Raji (cell line): ENCODE measurements around the gene PUS7.

Source experiments
- POLR2A ChIP-seq: IDR thresholded peaks from 2 replicates; pipeline ENCODE4 v1.6.1; 2011; ENCODE audit warnings: low read depth, low read length, control low read depth; ENCODE audit not compliant: insufficient read depth

The PUS7 gene

DNA sequence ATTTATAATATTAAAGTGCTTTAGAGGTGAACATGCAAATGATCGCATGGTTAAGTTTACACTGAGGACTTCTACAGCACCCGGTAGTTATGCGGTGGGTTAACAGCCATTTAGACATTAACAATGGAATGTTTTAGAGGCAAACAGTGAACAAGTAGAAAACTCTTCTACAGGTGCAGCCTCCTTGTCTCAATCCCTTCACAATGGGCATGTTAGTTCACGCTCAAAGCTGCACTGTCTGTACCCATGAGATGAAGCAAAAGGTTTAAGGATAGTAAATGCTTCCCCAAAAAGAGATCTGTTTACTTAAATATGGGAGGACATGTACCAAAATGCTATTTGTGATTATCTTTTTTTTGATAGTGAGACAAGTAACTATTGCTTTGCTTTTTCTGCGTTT lies 25.1 kb downstream of the PUS7 start:
- no peak for TF ChIP-seq POLR2A

DNA sequence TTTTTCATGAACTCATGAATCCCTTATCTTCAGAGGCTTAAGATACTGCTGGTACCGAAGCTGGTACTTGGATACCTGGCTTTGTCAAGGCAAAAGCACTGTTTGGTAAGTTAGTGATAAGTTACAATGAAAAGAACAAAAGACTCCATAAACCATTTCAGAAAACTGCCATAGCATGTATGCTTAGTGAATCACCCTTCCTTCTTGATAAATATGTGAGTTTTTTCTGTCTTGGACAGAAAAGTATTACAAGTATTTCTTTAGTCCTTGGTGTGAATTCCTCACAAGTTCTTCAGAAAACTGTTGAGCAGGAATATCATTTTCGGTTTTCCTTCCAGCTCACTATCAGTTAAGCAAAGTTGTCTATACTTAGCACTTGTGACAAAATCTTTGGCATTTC lies 25.6 kb downstream of the PUS7 start:
- TF ChIP-seq POLR2A = no peak

DNA sequence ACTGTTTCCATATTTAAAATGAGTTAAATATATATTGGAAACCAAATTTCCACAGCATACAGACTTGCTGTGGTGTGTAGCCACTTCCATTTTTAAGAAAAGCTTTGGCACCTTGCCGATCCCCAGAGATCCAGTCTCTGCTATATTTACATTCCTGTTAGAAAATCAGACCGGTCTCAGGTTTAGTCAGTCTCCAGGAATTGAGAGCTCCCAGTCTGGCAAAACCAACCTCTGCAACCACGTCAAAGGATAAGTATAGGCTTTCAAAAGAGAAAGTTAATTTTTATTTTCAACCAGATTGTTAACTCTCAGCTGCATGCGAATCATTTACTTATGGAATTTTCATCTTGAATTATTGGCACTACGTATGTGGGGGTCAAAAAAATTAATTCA lies 28.2 kb downstream of the PUS7 start:
- no peak for TF ChIP-seq POLR2A

GRCh38 chr7:105493196-105493922 lies 28.7 kb downstream of the PUS7 start:
- TF ChIP-seq POLR2A = no peak

GRCh38 chr7:105489409-105489808 lies 32.7 kb downstream of the PUS7 start:
- TF ChIP-seq POLR2A = no peak

DNA sequence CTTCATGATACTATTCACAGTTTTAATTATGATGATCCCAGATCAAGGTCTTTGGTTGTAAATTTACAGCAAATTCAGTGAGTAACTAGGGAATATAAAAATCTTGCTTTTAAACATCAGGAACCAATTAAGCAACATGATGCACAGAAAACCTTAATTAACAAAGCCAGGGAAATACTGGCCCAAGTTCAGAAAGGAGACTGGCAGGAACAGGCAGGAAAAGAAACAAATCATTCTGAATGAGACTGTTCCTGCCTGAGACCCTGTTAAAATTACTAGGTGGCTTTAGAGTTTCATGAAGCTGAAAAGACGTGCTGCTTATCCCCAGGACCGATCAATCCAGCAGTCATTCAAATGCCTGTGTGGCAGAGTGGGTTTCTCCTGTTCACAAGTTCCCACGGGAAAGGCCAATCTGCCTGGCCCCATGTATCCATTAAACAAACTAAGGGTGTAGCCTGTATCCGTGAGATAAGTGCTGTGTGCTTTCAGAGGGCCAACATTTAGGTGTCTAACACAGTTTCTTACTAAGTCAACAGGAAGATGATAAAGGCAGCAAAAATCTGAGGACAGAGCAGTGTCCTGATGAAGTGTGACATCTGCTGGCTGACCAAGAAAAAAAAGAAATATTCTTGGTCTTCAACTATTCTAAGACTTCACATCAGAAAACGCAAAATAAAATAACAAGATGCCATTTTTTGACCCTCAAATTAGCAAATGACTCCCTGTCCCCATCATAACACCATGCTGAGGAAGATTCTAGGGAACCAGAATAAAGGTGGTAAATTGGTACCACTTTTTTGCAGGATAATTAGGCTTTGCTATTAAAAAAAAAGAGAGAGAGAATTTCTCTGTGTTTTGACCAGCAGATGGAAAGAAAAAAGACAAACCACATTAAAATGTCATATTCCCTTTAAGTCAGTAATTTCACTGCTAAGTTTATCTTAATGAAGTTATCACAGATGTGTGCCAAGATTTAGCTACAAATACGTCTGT lies 34.2 kb downstream of the PUS7 start:
- TF ChIP-seq POLR2A = no peak

GRCh38 chr7:105480931-105481330 lies 41.1 kb downstream of the PUS7 start:
- TF ChIP-seq POLR2A = no peak

GRCh38 chr7:105478606-105479005 lies 43.5 kb downstream of the PUS7 start:
- no peak for TF ChIP-seq POLR2A

DNA sequence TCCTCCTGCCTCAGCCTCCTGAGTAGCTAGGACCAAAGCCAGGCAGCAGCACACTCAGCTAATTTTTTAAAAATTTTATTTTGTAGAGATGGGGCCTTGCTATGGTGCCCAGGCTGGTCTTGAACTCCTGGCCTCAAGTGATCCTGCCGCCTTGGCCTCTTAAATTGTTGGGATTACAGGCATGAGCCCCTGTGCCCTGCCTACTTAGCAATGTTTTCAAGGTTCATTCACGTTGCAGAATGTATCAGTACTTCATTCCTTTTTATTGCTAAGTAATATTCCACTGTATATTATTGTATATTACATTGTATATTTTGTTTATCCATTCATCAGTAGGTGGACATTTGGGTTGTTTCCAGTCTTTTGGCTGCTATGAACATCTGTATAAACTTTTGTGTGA lies 44.2 kb downstream of the PUS7 start:
- TF ChIP-seq POLR2A = no peak

DNA sequence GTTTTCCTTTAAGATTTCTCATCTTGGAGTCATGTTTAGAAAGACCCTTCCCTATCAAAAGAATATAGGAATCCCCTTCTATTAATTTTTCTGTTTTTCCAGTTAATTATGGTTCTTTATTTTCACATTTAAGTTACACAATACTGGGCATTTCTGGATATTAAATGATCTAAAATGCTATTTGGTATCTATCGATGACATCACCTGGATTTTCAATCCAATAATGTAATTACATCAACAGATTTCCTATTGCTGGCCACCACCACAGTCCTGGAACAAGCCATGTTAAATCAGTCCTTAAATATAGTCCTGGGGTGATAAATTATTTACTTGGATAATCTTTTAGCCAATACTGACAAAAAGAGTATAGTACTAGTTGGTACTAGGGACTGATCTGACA lies 48.0 kb downstream of the PUS7 start:
- no peak for TF ChIP-seq POLR2A

- no peak for TF ChIP-seq POLR2A
Measured at GRCh38 chr7:105473163-105473562, 48.9 kb downstream of the PUS7 start.

DNA sequence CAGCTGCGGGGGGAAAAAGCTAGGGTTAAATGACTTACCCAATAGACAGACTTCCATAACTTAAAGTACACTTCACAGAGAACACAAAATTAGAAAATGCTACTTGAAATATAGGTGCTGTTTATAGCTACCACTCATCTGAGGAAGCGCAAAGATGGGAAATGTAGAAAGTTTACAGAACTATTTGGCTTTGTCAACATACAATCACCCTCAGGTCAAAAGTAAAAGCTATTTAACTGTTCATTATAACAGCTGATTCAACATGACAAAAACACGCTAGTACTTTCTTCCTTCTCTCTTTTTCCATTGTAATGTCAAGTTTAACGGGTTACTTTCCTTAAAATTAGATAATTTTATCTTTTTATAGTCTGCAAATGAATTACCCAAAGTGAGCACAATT lies 51.2 kb downstream of the PUS7 start:
- no peak for TF ChIP-seq POLR2A

DNA sequence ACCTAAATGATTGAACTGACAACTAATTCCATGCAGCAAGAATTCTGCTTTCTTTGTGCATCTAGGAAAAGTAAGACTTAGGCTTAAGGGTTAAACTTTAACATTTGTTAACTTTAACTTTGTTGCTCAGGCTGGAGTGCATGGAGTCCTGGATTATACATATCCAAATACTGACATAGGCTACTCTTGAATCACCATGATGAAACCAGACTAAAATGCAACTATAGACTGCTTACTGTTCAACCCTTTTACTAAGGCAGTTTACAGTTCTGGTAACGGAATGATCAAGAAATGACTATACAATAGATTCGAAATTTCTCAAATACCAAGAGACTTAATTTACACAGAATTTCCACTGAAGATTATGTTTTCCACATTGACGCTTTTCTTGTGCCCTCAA lies 52.0 kb downstream of the PUS7 start:
- TF ChIP-seq POLR2A = no peak

- no peak for TF ChIP-seq POLR2A
Measured at GRCh38 chr7:105462765-105463420, 59.2 kb downstream of the PUS7 start.

GRCh38 chr7:105461518-105461917 lies 60.6 kb downstream of the PUS7 start:
- no peak for TF ChIP-seq POLR2A
